Measurements from ENCODE around the gene EMC9. TPM values are rescaled to one million over a fixed set of nuclear protein-coding genes. Genes with fewer than 3 reads are reported as not detected.
"Not testable (repeated sequence)": the region's sequence is repeated elsewhere in the genome, so short reads cannot be mapped to it uniquely, and the experiment has no call there.

EMC9 gene
- polyA plus RNA-seq, 6 donors from 2014 or later, result 5.9 to 15.3 (median 9.2) TPM

DNA sequence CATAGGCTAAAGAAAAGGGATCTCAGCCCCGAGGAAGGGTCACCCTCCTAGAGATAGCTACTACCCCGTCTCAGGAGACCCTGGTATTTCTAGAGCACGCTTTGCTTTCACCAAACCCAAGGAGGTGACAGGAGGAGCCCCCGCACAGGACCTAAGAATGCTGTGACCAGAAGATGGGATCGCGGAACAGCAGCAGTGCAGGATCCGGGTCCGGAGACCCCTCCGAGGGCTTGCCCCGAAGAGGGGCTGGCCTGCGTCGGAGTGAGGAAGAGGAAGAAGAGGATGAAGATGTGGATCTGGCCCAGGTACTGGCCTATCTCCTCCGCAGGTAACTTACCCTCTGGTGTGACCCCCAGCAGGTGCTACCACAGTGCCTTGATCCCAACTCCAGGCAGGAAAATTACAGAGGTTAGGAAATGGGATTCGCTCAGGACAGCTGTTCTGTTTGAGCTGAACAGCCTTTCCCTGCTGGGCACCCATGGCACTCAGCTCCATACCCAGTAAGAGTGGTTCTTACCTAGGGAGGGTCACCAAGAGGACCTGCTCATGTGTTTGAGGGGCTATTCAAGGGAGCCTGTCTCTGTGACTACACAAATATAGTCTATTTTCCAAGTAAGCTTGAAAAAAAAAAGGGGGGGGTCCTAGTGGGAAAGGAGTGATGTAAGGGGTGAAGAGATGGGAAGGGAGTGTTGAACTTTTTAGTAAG is 25.8 kb downstream of the EMC9 start:
- ATAC-seq (ENCODE audit: low read depth in 2 of 2) (no peak), DNase-seq (no peak)
- H3K27ac Mint-ChIP-seq, result peak overlapping the region; percentile 99 to 100 (median 100)
- H3K4me3 Mint-ChIP-seq, result peak overlapping the region; percentile 97 to 99 (median 98)
- no peaks in the 10 kb centered on the region for H3K9me3 Mint-ChIP-seq
- no peaks in the 10 kb centered on the region for H3K27me3 Mint-ChIP-seq
- peaks cover 11 to 17% of the 10 kb centered on the region in 2 donors for H3K36me3 Mint-ChIP-seq
- H3K4me1 Mint-ChIP-seq, result peaks cover 25 to 33% (median 31%) of the 10 kb centered on the region in 3 donors

GRCh38 chr14:24114532-24115421 is 26.6 kb downstream of the EMC9 start, which contains the start of the genes DCAF11 and NRL:
Gene DCAF11, plus strand, starts transcription at chr14:24114777. Its CDS starts 818 bp downstream, at chr14:24115595.
Gene NRL, minus strand, starts transcription at chr14:24114949. Its CDS starts 32,101 bp downstream, at chr14:24082848.
- H3K9me3 Mint-ChIP-seq, result no peaks in the 10 kb centered on the region
- peak; percentile 81 to 82 for ATAC-seq (ENCODE audit: low read depth in 2 of 2)
- H3K4me1 Mint-ChIP-seq, result peaks cover 25 to 33% (median 31%) of the 10 kb centered on the region in 3 donors
- peak; percentile 100 for DNase-seq
- peaks cover 11 to 17% of the 10 kb centered on the region in 2 donors for H3K36me3 Mint-ChIP-seq
- no peaks in the 10 kb centered on the region for H3K27me3 Mint-ChIP-seq
- peak within 1 kb of the TSS; percentile 97 to 99 (median 98) for H3K4me3 Mint-ChIP-seq
- H3K27ac Mint-ChIP-seq, result peak within 1 kb of the TSS; percentile 99 to 100 (median 100)

DNA sequence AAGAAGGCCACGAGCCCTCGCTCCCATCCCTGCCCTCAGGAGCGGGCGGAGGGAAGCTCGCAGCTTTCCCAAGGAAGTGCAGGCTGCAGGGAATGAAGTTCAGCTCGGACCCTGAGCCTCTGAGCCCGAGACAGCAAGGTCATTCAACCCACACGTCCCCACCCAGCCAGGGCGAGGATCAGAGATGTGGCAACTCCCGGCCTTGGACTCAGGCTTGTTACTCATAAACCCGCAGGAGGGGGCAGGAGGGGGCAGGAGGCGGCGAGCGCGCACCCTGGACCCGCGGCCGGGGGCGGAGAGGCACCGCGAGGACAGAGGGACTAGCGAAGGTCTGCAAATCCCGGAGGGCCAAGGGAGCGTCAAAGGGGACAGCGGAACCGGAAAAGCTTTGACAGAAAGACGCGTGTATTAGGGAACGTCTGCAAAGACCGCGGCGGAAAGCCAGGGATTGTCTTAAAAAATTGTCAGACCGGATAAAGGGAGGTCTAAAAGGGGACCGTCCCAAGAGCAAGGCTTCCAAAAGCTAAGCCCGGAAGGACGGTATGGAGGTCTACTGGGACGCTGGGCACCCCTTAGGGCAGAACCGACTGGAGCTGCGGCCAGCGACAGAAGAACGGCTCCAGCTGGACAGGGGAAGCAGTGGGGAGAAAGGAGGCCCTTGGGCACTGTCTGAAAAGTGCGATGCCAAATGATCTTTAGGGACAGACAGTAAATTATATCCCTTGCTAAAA is 27.4 kb downstream of the EMC9 start:
- Mint-ChIP-seq H3K4me3 (peak overlapping the region; percentile 97 to 99 (median 98)), H3K9me3 (no peaks in the 10 kb centered on the region), H3K4me1 (peaks cover 25 to 38% (median 33%) of the 10 kb centered on the region in 3 donors), H3K27me3 (no peaks in the 10 kb centered on the region), H3K27ac (peak overlapping the region; percentile 99 to 100 (median 100)), H3K36me3 (peaks cover 9 to 10% of the 10 kb centered on the region in 2 donors)
- ATAC-seq (ENCODE audit: low read depth in 2 of 2) (peak; percentile 12 to 14), DNase-seq (no peak)

DNA sequence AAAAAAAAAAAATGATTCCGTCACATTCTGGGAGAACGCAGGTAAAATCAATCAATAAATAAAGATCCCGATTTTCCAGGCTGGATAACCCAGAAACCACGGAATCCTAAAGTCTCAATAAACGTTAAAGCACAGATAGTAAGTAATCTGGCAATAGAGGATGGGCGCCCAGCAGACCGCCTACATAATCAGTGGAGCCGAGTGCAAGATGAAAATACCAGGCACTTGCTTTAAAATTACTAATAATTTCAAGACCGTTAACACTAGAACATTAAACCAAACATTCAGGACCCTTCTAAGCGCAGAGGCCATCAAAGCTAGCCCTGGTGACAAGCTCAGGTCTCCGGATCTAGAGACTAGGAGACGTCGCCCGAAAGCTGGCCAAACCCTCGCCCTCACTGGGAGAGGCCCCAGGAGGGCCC is 28.0 kb downstream of the EMC9 start:
- H3K4me1 Mint-ChIP-seq, result peaks cover 27 to 40% (median 39%) of the 10 kb centered on the region in 3 donors
- H3K36me3 Mint-ChIP-seq, result peaks cover 3 to 6% of the 10 kb centered on the region in 2 donors
- H3K27me3 Mint-ChIP-seq, result no peaks in the 10 kb centered on the region
- no peaks in the 10 kb centered on the region for H3K9me3 Mint-ChIP-seq
- peak overlapping the region; percentile 99 to 100 (median 100) for H3K27ac Mint-ChIP-seq
- no peak for DNase-seq
- ATAC-seq (ENCODE audit: low read depth in 2 of 2), result no peak
- H3K4me3 Mint-ChIP-seq, result peak overlapping the region; percentile 97 to 99 (median 98)

- Mint-ChIP-seq H3K9me3 (no peaks in the 10 kb centered on the region), H3K4me1 (peaks cover 13 to 24% (median 17%) of the 10 kb centered on the region in 3 donors), H3K27ac (no peak overlapping the region), H3K36me3 (no peaks in the 10 kb centered on the region), H3K27me3 (no peaks in the 10 kb centered on the region), H3K4me3 (peak overlapping the region in 1 of 8 donors; percentile 46)
- ATAC-seq (ENCODE audit: low read depth in 2 of 2) (no peak), DNase-seq (no peak)
Observed at GRCh38 chr14:24110523-24110922, 30.9 kb downstream of the EMC9 start.

GRCh38 chr14:24110060-24110459 is 31.3 kb downstream of the EMC9 start:
- Mint-ChIP-seq H3K4me1 (peaks cover 8 to 20% (median 13%) of the 10 kb centered on the region in 3 donors), H3K27me3 (no peaks in the 10 kb centered on the region), H3K36me3 (peaks cover 0 to 2% of the 10 kb centered on the region in 2 donors), H3K27ac (no peak overlapping the region), H3K9me3 (no peaks in the 10 kb centered on the region), H3K4me3 (no peak overlapping the region)
- DNase-seq, result no peak
- no peak for ATAC-seq (ENCODE audit: low read depth in 2 of 2)

DNA sequence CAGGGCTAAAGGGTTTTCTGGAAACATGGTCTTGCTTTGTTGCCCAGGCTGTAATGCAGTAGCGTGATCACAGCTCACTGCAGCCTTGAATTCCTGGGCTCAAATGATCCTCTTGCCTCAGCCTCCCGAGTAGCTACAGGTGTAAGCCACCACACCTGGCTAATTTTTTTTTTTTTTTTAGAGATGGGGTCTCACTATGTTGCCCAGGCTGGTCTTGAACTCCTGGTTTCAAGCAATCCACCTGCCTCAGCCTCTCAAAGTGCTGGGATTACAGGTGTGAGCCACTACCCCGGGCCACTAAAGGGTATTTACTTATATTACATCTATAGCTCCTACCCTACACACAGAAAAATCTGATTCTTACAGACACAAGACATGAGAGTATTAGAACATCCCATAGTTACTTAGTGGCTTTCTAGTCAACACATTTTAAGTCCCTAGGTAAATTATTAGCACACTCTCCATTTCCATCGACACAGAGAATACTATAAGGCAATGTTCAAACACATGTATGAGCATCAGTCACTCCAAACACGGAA is 33.0 kb downstream of the EMC9 start:
- peak overlapping the region; percentile 81 to 94 (median 92) for H3K27ac Mint-ChIP-seq
- DNase-seq (no peak), ATAC-seq (ENCODE audit: low read depth in 2 of 2) (no peak)
- peak overlapping the region in 3 of 8 donors; percentile 56 to 72 (median 57) for H3K4me3 Mint-ChIP-seq
- H3K4me1 Mint-ChIP-seq, result peaks cover 7 to 18% (median 10%) of the 10 kb centered on the region in 3 donors
- H3K27me3 Mint-ChIP-seq, result no peaks in the 10 kb centered on the region
- H3K36me3 Mint-ChIP-seq, result peaks cover 14% of the 10 kb centered on the region in 2 donors
- H3K9me3 Mint-ChIP-seq, result peaks cover 0 to 2% (median 0%) of the 10 kb centered on the region in 7 donors

GRCh38 chr14:24106672-24107271 is 34.6 kb downstream of the EMC9 start:
- DNase-seq (no peak), ATAC-seq (ENCODE audit: low read depth in 2 of 2) (no peak)
- no peak overlapping the region for H3K27ac Mint-ChIP-seq
- H3K9me3 Mint-ChIP-seq, result peaks cover 0 to 2% (median 0%) of the 10 kb centered on the region in 7 donors
- peaks cover 14 to 23% of the 10 kb centered on the region in 2 donors for H3K36me3 Mint-ChIP-seq
- H3K4me1 Mint-ChIP-seq, result peaks cover 10 to 14% (median 10%) of the 10 kb centered on the region in 3 donors
- no peak overlapping the region for H3K4me3 Mint-ChIP-seq
- no peaks in the 10 kb centered on the region for H3K27me3 Mint-ChIP-seq

GRCh38 chr14:24105609-24106239 is 35.7 kb downstream of the EMC9 start:
- H3K36me3 Mint-ChIP-seq, result peaks cover 14 to 23% of the 10 kb centered on the region in 2 donors
- H3K27me3 Mint-ChIP-seq; DNase-seq; H3K9me3 Mint-ChIP-seq; ATAC-seq (ENCODE audit: low read depth in 2 of 2); H3K4me3 Mint-ChIP-seq: not testable (repeated sequence)
- H3K27ac Mint-ChIP-seq, result peak overlapping the region in 2 of 6 donors; percentile 12 to 78
- peaks cover 10 to 14% (median 10%) of the 10 kb centered on the region in 3 donors for H3K4me1 Mint-ChIP-seq

DNA sequence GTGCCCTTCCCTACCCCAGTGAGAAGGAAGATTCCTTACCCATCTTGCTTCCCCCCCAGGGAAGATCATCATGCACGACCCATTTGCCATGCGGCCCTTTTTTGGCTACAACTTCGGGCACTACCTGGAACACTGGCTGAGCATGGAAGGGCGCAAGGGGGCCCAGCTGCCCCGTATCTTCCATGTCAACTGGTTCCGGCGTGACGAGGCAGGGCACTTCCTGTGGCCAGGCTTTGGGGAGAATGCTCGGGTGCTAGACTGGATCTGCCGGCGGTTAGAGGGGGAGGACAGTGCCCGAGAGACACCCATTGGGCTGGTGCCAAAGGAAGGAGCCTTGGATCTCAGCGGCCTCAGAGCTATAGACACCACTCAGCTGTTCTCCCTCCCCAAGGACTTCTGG is 37.9 kb downstream of the EMC9 start:
- Mint-ChIP-seq H3K4me1 (peaks cover 4 to 9% (median 8%) of the 10 kb centered on the region in 3 donors), H3K9me3 (peaks cover 0 to 2% (median 0%) of the 10 kb centered on the region in 7 donors), H3K27ac (peak overlapping the region in 2 of 6 donors; percentile 33 to 47), H3K4me3 (no peak overlapping the region), H3K36me3 (peaks cover 14 to 31% of the 10 kb centered on the region in 2 donors), H3K27me3 (no peaks in the 10 kb centered on the region)
- no peak for DNase-seq
- no peak for ATAC-seq (ENCODE audit: low read depth in 2 of 2)

- peak overlapping the region in 2 of 6 donors; percentile 7 to 78 for H3K27ac Mint-ChIP-seq
- peaks cover 0 to 2% (median 0%) of the 10 kb centered on the region in 7 donors for H3K9me3 Mint-ChIP-seq
- no peak for ATAC-seq (ENCODE audit: low read depth in 2 of 2)
- no peak overlapping the region for H3K4me3 Mint-ChIP-seq
- H3K4me1 Mint-ChIP-seq, result peaks cover 4 to 6% (median 6%) of the 10 kb centered on the region in 3 donors
- H3K36me3 Mint-ChIP-seq, result peaks cover 14 to 31% of the 10 kb centered on the region in 2 donors
- H3K27me3 Mint-ChIP-seq, result no peaks in the 10 kb centered on the region
- DNase-seq, result no peak
Observed at GRCh38 chr14:24102357-24103048, 38.9 kb downstream of the EMC9 start.

All from naive B cell (primary cell).